NCI-H2107 treated with DMSO at 0.1 percent for 48 hours (cell line): ENCODE measurements around the gene SLC48A1.

Experiments used
- DNase-seq: peaks from one replicate; lab custom pipeline; 2025; ENCODE audit not compliant: unreplicated experiment; lab: John Stamatoyannopoulos, UW

Gene SLC48A1

DNA sequence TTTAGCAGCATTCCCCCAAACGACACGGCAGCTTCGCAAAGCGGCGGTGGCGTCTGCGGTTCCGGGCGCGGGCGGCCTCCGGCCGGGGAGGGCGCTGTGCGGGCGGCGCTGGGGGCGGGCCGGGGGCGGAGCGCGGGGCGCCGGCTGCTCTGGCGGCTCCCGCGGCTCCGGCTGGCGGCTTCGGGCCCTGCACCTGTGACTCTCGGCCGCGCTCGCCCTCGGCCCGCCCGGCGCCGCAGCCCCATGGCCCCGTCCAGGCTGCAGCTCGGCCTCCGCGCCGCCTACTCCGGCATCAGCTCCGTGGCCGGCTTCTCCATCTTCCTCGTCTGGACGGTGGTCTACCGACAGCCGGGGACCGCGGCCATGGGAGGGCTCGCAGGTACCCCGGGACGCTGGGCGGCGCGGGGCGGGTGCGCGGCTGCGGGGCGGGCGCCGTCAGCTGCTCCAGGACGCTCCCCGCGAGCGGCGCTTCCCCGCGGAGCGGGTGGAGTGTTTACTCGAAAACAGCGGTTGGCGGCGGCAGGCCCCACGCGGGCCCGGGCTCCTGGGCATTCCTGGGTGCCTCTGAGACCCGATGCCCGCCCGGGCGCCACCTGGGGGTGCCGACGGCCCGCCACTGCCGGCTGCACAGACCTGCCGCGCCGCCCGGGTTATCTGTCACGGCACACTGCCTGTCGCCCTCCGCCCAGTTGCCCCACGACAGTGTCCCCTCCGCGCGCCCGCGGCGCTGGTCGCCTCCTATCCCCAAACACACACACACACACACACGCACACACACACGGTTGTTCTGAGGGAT, at the start of gene SLC48A1:
Gene SLC48A1 (plus strand): TSS at position 177 of the 796 bp plus-strand sequence. CDS start 67 bp downstream, at position 244.
- DNase-seq = peak; percentile 22

DNA sequence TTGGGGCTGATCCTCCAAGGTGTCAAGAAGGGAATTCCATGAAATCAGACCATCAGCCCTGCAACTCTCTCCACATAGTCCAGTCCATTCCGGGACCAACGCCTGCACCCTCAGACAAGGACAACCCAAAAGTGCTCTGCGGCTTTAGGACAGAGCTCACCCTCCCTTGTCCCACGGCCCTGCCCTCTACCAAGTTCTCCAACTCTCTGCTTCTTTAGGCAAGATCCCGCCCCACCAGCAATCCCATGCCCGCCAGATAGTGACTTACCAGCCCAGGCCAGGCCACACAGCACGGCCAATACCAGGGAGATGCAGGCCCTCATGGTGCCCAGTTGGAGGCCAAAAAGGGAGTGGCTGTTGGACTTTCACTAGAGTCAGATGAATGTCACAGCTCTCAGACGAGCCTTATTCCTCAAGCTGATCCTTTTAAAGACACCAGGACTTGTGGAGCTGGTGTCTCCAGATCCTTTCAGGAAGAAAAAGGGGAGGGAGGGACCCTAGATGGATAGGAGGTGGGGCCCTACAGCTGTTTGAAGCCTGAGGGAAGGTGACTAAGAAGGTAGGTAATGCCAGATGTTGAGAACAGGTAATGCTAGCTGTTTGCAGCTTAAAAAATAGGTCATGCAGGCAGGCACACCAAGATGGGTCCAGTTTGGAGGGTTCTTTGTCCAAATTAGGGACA, 47.8 kb upstream of the SLC48A1 start, which contains the start of gene ENDOU:
Gene ENDOU (minus strand): TSS at position 400 of the 682 bp plus-strand sequence. CDS start 77 bp downstream, at position 323.
- DNase-seq = no peak

GRCh38 chr12:47725893-47726292, 47.1 kb upstream of the SLC48A1 start:
- no peak for DNase-seq

DNA sequence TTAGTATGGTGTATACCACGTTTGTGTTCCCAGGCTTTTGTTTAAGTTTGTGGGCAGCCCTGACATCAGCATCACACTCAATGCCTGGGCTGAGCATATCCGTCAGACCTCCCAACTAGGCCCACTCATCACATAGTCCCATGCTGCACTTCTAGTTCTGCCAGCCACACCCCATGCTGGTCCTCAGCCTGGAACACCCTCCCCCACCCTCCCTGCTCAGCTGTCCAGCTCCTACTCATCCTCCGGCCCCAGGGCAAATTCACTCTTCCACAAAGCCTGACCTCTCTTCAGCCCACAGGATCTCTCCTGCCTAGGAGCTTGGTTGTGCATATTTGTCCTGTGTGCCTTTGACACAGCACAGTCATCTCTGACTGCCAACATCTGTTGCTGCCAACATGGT, 43.8 kb upstream of the SLC48A1 start:
- no peak for DNase-seq

- DNase-seq = no peak
These were observed 42.7 kb upstream of the SLC48A1 start for GRCh38 chr12:47730341-47730744.

- no peak for DNase-seq
These were observed 41.3 kb upstream of the SLC48A1 start for GRCh38 chr12:47731723-47732122.

DNA sequence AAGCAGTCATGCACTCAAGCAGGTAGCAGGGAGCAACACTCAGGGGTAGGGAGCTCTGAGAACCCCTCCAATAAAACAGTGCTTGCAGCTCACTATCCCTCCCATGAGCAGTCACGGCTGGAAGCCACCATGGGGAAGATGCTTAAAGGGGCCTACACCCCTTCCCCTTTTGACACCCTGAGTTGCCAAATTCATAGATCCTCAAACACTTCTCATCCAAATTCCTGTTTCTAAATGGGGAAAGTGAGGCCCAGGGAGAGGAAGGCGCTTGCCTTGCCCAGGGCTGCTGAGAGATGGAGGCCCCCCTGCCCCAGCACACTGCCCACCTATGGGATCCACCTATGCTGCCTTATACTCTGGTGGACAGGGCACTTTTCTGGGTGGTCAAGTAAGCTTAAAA, 40.5 kb upstream of the SLC48A1 start:
- no peak for DNase-seq

DNA sequence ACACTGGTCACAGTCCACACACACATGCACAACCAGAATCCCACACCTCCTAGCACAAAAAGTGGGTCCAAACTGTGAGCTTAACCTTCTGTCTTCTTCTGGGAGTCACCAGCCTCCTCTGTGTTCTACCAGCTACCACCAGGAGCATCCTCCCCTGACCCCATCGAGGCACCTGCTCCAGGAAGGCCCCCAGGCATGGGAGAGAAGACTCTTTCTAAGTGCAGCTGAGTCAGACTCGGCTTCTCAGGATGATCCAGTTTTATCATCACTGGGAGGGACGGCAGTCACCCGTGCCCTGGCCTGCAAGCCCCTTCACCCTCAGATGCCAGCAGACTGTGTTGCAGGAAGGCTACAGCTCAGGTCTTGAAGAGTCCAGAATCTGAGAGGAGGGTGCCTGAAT, 39.9 kb upstream of the SLC48A1 start:
- DNase-seq = no peak

DNA sequence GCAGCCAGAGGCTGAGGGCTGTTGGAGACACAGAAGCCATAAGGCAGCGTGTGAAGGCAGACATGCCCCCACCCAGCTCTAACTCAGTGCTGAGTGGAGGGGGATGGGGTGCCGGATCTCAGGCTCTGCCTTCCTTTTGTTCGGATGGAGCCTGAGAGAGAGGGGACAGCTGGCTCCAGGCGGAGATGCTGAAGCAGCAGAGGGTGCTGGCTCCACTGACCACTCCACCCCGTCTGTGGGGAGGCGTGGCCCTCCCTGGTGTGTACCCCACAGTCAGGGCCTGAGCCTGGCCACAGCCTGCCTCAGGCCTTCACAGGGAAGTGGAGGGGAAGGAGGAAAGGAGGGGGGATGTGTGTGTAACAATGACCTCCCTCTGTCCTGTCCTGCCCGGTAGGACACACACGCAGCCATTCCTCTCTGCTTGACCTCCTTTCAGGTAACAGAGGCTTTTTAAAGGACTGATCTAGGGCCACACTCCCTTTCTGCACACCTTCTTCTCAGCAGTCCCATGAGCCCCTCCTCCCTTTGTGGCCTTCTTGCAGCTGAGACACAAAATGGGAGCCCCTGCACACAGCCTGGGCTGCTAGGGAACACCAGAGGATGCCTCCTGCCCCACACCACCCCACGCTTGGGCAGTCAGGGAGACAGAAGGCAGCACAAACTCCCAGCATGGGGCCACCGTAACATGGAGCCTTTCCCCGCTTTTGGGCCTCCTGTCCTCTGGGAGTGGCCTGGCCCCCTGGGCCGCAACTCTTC, 38.1 kb upstream of the SLC48A1 start:
- DNase-seq = no peak

DNA sequence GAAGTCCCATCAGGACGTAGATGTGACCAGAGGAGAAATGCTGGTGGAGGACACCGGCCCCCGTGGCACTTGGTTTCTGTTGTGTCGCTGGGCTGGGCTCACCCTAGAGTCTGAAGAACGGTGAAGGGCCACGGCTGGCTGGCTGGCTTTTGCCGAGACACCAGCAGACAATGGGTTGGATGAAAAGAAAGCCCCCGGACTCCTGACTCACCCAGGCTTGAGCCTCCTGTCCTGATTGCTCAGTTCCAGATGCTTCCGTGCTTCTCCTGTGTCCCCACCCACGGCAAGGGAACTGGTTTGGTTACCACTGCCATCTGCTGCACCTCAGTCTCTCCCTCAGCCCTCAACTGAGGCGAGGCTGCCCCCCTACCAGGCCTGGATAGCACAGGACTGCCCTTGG, 37.4 kb upstream of the SLC48A1 start:
- no peak for DNase-seq

DNA sequence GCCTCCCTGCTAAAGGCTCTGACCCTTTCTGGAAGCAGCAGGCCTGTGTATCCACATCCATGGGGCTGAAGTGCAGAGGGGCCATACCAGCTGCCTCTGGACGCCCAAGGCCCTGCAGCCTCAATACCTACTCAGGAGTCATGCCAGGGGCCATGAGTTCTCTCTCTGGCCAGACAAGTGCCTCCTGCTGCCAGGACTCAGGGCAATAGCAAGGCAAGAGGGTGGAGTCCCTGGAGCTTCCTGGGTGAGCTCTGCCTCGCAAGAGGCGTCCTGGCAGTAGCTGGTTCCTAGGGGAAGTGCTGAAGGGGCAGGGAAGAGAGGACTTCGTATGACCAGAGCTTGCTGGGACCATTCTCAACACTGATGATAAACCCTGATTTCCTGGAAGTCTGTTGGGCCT, 36.8 kb upstream of the SLC48A1 start:
- no peak for DNase-seq

- DNase-seq = no peak
These were observed 36.0 kb upstream of the SLC48A1 start for GRCh38 chr12:47736877-47737676.

- no peak for DNase-seq
These were observed 35.0 kb upstream of the SLC48A1 start for GRCh38 chr12:47737936-47738594.

DNA sequence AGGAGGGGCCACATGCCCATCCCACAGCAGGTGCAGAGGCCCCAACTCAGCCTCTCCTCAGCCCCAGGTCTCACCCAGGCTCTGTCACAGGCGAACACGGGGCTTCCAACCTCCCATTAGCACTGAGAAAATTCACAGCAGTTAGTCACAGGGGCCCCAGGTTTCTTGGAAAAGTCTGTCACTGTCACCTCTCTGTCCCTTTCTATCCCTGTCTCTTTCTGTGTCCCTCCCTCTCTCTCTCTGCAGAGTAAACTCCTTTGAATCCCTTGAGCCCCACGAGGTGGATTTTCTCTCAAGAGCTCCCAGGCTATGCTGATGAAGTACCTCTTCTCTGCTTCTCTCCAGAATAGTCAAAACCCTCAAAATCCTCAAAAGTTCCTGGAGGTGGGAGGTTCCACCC, 33.7 kb upstream of the SLC48A1 start:
- no peak for DNase-seq

- no peak for DNase-seq
These were observed 33.1 kb upstream of the SLC48A1 start for GRCh38 chr12:47739979-47740378.

DNA sequence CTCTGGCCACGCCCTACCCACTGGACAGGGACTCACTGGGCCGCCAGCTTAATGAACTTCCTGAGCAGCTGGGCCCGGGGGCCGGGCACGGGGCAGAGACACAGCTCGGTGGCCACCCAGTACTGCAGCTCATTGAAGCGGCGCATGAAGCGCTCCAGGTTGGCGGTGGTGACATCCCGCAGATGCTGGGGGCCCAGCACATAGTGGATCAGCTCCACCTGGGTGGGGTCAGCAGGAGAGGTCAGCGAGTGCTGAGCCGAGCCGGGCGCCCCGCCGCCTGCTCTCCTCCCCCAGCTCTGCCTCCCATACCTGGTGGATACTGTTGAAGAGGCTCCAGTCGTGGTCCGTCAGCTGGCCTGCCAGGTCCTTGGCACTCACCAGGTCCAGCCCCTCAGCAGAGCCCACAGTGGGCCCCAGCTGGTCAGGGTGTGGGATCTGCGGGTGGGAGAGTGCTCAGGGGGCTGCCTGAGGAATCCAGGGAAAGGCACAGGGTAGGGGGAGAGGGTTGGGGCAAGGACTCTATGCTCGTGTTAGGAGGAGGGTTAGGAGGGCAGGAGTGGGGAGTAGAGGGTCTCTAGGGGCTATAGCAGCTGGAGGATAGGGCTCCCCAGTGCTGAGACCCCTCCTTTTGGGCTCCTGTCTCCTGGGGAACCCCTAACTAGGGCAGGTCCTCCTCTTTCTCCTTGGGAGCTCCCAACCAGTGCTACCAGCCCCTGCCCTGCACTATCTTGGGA, 32.3 kb upstream of the SLC48A1 start:
- DNase-seq = no peak

DNA sequence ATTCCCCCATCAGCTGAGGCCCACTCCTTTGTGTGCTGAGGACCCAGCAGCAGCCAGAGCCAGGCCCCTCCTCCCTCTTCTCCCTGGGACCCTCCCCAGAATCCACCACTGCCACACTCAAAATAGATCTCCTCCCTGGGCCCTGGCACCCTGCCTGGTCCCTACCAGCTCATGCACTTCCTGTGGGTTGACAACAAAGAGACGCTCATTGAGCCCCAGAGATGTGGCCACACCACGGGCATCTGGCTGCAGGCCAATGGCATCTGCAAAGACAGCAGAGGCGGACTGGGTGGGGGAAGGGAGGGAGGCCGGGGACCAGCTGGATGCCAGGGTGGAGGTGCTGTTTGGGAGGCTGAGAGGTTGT, 31.7 kb upstream of the SLC48A1 start:
- peak; percentile 95 for DNase-seq

DNA sequence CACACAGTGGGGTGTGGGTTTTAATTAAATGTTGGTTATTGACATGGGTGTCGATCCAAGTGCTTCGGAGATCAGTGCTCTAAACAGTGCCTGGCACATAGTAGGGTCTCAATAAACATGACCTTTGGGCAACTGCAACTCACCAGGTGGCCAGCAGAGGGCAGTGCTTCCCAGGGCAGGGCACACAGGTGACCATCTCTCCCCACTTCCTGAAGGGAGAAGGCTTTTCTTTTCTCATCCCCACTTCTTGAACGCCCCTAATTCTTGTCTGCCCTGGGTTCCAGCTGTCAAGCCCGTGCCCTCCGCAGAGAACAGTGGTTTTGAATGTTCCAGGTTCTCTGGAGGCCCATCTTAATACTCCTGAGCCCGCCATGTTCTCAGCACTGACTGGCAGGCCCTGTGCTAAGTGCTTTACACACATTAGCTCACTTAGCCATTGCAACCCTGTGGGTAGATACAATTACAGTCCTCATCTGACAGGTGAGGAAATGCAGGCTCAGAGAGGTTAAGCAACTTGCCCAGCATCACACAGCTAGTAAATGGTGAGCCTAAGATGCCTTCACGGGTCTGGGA, 30.7 kb upstream of the SLC48A1 start:
- no peak for DNase-seq

GRCh38 chr12:47743311-47743860, 29.7 kb upstream of the SLC48A1 start:
- no peak for DNase-seq
